Stomach (tissue), 9 donors: Measurements from ENCODE around the gene PTPRM. TPM values are rescaled to one million over a fixed set of nuclear protein-coding genes. Genes with fewer than 3 reads are reported as not detected.

Source experiments
- DNase-seq, 2 donors: peaks; one replicate each; pipeline versions ENCODE4 v3.0.0 to v3.0.0-alpha.2; 2013 to 2019
- H3K27ac ChIP-seq, 5 donors: fragments of 200-600 bp in 4 of 5; sonication (generic) in 4 of 5; one replicate each; pipeline ENCODE4 v1.5.1; 2013 to 2019; ENCODE audit warnings: mild to moderate bottlenecking in 1 of 5, moderate library complexity in 1 of 5
- H3K27me3 ChIP-seq, 3 donors: fragments of 200-600 bp; sonication (generic); one replicate each; pipeline ENCODE4 v1.5.1; 2017 to 2019; ENCODE audit warnings: mixed run types in 1 of 3
- H3K36me3 ChIP-seq, 4 donors: fragments of 200-600 bp; sonication (generic); 1 replicate in 3 of 4; 2 replicates in 1 of 4; pipeline ENCODE4 v1.5.1; 2016 to 2019
- H3K4me1 ChIP-seq, 4 donors: fragments of 200-600 bp; sonication (generic); one replicate each; pipeline ENCODE4 v1.5.1; 2016 to 2019
- H3K4me3 ChIP-seq, 4 donors: fragments of 200-600 bp; sonication (generic) in 3 of 4; one replicate each; pipeline ENCODE4 v1.5.1; 2016 to 2019; ENCODE audit warnings: mild to moderate bottlenecking in 1 of 4
- H3K9me3 ChIP-seq, 4 donors: fragments of 200-600 bp; sonication (generic); one replicate each; pipeline ENCODE4 v1.5.1; 2016 to 2019
- EP300 ChIP-seq: sonication (generic); formaldehyde crosslinking; IDR thresholded peaks from one replicate; pipeline ENCODE4 v1.6.1; 2017; ENCODE audit warnings: antibody characterized with exemption
- POLR2A ChIP-seq, 4 donors: fragments of 450-650 bp; IDR thresholded peaks; one replicate each; pipeline ENCODE4 v1.6.1; 2016; ENCODE audit warnings: antibody characterized with exemption in 4 of 4, control low read depth in 2 of 4, mild to moderate bottlenecking in 1 of 4, moderate library complexity in 1 of 4
- POLR2AphosphoS5 ChIP-seq, 3 donors: sonication (generic); formaldehyde crosslinking; IDR thresholded peaks; one replicate each; pipeline ENCODE4 v1.6.1; 2016; ENCODE audit warnings: antibody characterized with exemption in 3 of 3
- WGBS, 5 donors: extraction: QIAGEN DNeasy Blood & Tissue Kit in 3 of 5; methylation state at CpG; one replicate each; pipeline versions ENCODE4 v1.1.5 to v1.1.7; 2013 to 2018; 5-methylcytosine and 5-hydroxymethylcytosine counted together
- intact Hi-C: fragments of 100-400 bp; cut with DNase I; formaldehyde crosslinking; loops from one replicate; pipeline ENCODE4 v1.15.1; 2023; ENCODE audit warnings: low total_unique reads
- polyA plus RNA-seq, 3 donors: library from polyadenylated mRNA; stranded (reverse); fragments of 200-250 nt; gene quantifications; one replicate each; pipeline ENCODE4 v1.2.3, GENCODE V29; 2013
- total RNA-seq, 5 donors: library from RNA; depleted of rRNA; stranded (reverse); fragments of >200 nt; gene quantifications; one replicate each; pipeline versions ENCODE4 v1.1.0 to v1.2.3, GENCODE V29; 2014 to 2016
- TF ChIP-seq, protein P1 (sequence below), 7 experiments: fragments of 450-650 bp in 4 of 7; fragments of 200-600 bp in 3 of 7; sonication (generic) in 3 of 7; IDR thresholded peaks; one replicate each; pipeline ENCODE4 v1.5.1; 2016 to 2019; ENCODE audit warnings: antibody characterized with exemption in 7 of 7, control low read depth in 2 of 7, mild to moderate bottlenecking in 1 of 7
- donor health status: healthy with polysubstance abuse.
- donor health status: Bipolar disorder and iron deficiency.
- donor health status: healthy.

Gene PTPRM
- total and polyA plus RNA-seq, 8 donors = 7.5 to 246 (median 58.2) TPM

GRCh38 chr18:7630731-7631442 lies 63.8 kb downstream of the PTPRM start:
- Histone ChIP-seq H3K27ac (no peak overlapping the region), H3K4me3 (no peak overlapping the region), H3K4me1 (peaks cover 10 to 20% (median 15%) of the 10 kb centered on the region in 4 donors), H3K9me3 (no peaks in the 10 kb centered on the region), H3K36me3 (no peaks in the 10 kb centered on the region), H3K27me3 (no peaks in the 10 kb centered on the region)
- WGBS, 5 donors = 70 to 85% (median 77%) methylated on average over 4 of the region's 4 CpGs
- intact Hi-C loops = no loop called here
- TF ChIP-seq EP300 = no peak
- no peak for TF ChIP-seq POLR2A (IDR thresholded peaks at IDR 0.05)
- no peak for TF ChIP-seq POLR2AphosphoS5 (IDR thresholded peaks at IDR 0.05)
- TF ChIP-seq, protein P1, sequence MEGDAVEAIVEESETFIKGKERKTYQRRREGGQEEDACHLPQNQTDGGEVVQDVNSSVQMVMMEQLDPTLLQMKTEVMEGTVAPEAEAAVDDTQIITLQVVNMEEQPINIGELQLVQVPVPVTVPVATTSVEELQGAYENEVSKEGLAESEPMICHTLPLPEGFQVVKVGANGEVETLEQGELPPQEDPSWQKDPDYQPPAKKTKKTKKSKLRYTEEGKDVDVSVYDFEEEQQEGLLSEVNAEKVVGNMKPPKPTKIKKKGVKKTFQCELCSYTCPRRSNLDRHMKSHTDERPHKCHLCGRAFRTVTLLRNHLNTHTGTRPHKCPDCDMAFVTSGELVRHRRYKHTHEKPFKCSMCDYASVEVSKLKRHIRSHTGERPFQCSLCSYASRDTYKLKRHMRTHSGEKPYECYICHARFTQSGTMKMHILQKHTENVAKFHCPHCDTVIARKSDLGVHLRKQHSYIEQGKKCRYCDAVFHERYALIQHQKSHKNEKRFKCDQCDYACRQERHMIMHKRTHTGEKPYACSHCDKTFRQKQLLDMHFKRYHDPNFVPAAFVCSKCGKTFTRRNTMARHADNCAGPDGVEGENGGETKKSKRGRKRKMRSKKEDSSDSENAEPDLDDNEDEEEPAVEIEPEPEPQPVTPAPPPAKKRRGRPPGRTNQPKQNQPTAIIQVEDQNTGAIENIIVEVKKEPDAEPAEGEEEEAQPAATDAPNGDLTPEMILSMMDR (IDR thresholded peaks at IDR 0.05) = no peak
- no peak for DNase-seq

DNA sequence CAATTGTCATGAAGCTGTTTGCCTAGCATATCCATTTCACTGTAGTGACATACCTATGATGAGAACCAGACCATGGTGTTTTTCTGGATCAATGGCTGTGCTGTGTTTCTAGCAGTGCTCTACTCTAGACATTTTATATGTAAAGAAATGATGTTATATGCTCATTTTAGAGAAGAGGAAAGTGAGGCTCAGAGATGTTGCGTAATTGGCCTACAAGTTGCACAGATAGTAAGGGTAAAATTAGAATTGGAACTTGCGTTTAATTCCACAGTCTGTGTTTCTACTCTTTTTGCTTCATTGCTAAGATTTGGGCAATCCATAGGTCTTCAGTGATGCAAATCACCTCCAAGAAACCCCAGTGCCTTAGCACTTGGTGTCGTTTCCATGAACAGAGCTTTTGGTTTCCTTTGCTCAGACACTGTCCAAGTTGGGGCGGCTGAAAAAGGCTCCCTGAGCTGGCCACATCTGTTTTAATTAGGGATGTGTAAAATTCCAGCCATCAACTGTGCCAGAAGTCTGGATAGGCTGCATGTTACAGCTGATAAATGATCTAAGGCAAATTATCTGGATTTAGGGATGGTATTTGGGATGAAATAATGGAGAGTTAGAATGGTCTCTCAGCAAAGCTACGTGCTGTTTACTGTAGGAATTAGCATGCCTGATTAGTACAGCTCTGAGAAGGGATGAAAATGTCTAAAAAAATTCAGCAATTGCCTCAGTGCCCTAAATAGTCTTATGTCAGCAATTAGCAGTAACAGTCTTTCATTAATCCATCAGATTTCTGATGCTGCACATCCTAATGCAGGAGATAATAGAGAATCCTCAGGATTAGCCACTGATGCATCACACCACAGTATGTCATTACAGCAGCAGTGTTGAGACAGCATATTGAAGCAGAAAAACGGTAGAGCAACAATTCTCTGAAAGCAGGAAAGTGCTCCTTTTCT lies 65.3 kb downstream of the PTPRM start:
- Histone ChIP-seq H3K9me3 (no peaks in the 10 kb centered on the region), H3K27me3 (no peaks in the 10 kb centered on the region), H3K4me3 (no peak overlapping the region), H3K27ac (no peak overlapping the region), H3K4me1 (peaks cover 0 to 21% (median 5%) of the 10 kb centered on the region in 4 donors), H3K36me3 (no peaks in the 10 kb centered on the region)
- no peak for DNase-seq
- TF ChIP-seq, protein P1 (IDR thresholded peaks at IDR 0.05) = no peak
- WGBS, 5 donors = 79 to 90% (median 82%) methylated on average over 6 of the region's 6 CpGs
- intact Hi-C loops = no loop called here

GRCh38 chr18:7633171-7633570 lies 66.1 kb downstream of the PTPRM start:
- H3K36me3 ChIP-seq = no peaks in the 10 kb centered on the region
- no peak overlapping the region for H3K27ac ChIP-seq
- WGBS, 5 donors = 80 to 90% (median 82%) methylated on average over 2 of the region's 2 CpGs
- H3K27me3 ChIP-seq = no peaks in the 10 kb centered on the region
- H3K4me3 ChIP-seq = no peak overlapping the region
- no peak for DNase-seq
- intact Hi-C loops = no loop called here
- no peaks in the 10 kb centered on the region for H3K9me3 ChIP-seq
- TF ChIP-seq EP300 = no peak
- TF ChIP-seq, protein P1 (IDR thresholded peaks at IDR 0.05) = no peak
- TF ChIP-seq POLR2AphosphoS5 (IDR thresholded peaks at IDR 0.05) = no peak
- TF ChIP-seq POLR2A (IDR thresholded peaks at IDR 0.05) = no peak
- H3K4me1 ChIP-seq = peaks cover 0 to 27% (median 8%) of the 10 kb centered on the region in 4 donors

GRCh38 chr18:7635948-7636347 lies 68.8 kb downstream of the PTPRM start:
- Histone ChIP-seq H3K4me3 (no peak overlapping the region), H3K9me3 (no peaks in the 10 kb centered on the region), H3K36me3 (no peaks in the 10 kb centered on the region), H3K4me1 (peaks cover 0 to 27% (median 9%) of the 10 kb centered on the region in 4 donors), H3K27ac (no peak overlapping the region), H3K27me3 (no peaks in the 10 kb centered on the region)
- WGBS, 5 donors = 32 to 86% (median 75%) methylated on average over 1 of the region's 1 CpG
- no peak for DNase-seq
- intact Hi-C loops = no loop called here
- TF ChIP-seq EP300 (no peak), POLR2A (IDR thresholded peaks at IDR 0.05) (no peak), POLR2AphosphoS5 (IDR thresholded peaks at IDR 0.05) (no peak)
- TF ChIP-seq, protein P1 (IDR thresholded peaks at IDR 0.05) = no peak
